GM18868 (cell line): Measurements from ENCODE around the gene DOCK1.

ENCODE experiments used
- ATAC-seq: cut with Tn5 transposase; IDR thresholded peaks from one replicate; pipeline ENCODE4 v1.9.1; 2021; ENCODE audit warnings: mild to moderate bottlenecking, moderate library complexity; ENCODE audit not compliant: unreplicated experiment

Gene DOCK1

GRCh38 chr10:127198307-127198706, 293.1 kb downstream of the DOCK1 start:
- ATAC-seq: no peak

- no peak for ATAC-seq
These were observed 293.5 kb downstream of the DOCK1 start for GRCh38 chr10:127198721-127199120.

- ATAC-seq: no peak
These were observed 295.4 kb downstream of the DOCK1 start for GRCh38 chr10:127200646-127201045.

GRCh38 chr10:127203067-127203466, 297.8 kb downstream of the DOCK1 start:
- no peak for ATAC-seq

- ATAC-seq: no peak
These were observed 301.9 kb downstream of the DOCK1 start for GRCh38 chr10:127207081-127207480.

- ATAC-seq: peak; percentile 45
These were observed 305.8 kb downstream of the DOCK1 start for GRCh38 chr10:127210936-127211466.

GRCh38 chr10:127215866-127216265, 310.6 kb downstream of the DOCK1 start:
- no peak for ATAC-seq

GRCh38 chr10:127216274-127216673, 311.0 kb downstream of the DOCK1 start:
- ATAC-seq: no peak

- ATAC-seq: no peak
These were observed 311.6 kb downstream of the DOCK1 start for GRCh38 chr10:127216786-127217185.

GRCh38 chr10:127218658-127219057, 313.4 kb downstream of the DOCK1 start:
- ATAC-seq: no peak

GRCh38 chr10:127221281-127221680, 316.1 kb downstream of the DOCK1 start:
- ATAC-seq: no peak

- ATAC-seq: no peak
These were observed 321.8 kb downstream of the DOCK1 start for GRCh38 chr10:127227027-127227426.

GRCh38 chr10:127227663-127228062, 322.4 kb downstream of the DOCK1 start:
- no peak for ATAC-seq

GRCh38 chr10:127228195-127228787, 323.1 kb downstream of the DOCK1 start:
- no peak for ATAC-seq

- ATAC-seq: no peak
These were observed 329.1 kb downstream of the DOCK1 start for GRCh38 chr10:127234306-127234800.

- ATAC-seq: no peak
These were observed 331.0 kb downstream of the DOCK1 start for GRCh38 chr10:127236266-127236665.

- no peak for ATAC-seq
These were observed 337.7 kb downstream of the DOCK1 start for GRCh38 chr10:127242914-127243313.

- no peak for ATAC-seq
These were observed 338.5 kb downstream of the DOCK1 start for GRCh38 chr10:127243490-127244272.

GRCh38 chr10:127245456-127245855, 340.2 kb downstream of the DOCK1 start:
- no peak for ATAC-seq

GRCh38 chr10:127250031-127250430, 344.8 kb downstream of the DOCK1 start:
- ATAC-seq: no peak

GRCh38 chr10:127252818-127253217, 347.6 kb downstream of the DOCK1 start:
- no peak for ATAC-seq

GRCh38 chr10:127254276-127254675, 349.0 kb downstream of the DOCK1 start:
- no peak for ATAC-seq
